OCI-LY1 (cell line): ENCODE results near the gene POLR1E.
A peak's percentile ranks its signal among the peaks of the same experiment; 100 is the strongest.
"Not testable (repeated sequence)": the region's sequence is repeated elsewhere in the genome, so short reads cannot be mapped to it uniquely, and the experiment has no call there.

Source experiments
- H2AFZ ChIP-seq: fragments of 200-600 bp; sonication (generic), shearing (Covaris generic); 2 replicates; pipeline ENCODE4 v1.6.0; 2014; ENCODE audit warnings: antibody characterized with exemption, mild to moderate bottlenecking, low read length
- H3F3A ChIP-seq: fragments of 200-600 bp; sonication (generic), shearing (Covaris generic); 2 replicates; pipeline ENCODE4 v1.6.0; 2014; ENCODE audit warnings: mild to moderate bottlenecking, antibody characterized with exemption, low read length, moderate library complexity; ENCODE audit not compliant: insufficient read depth
- H3K27ac ChIP-seq: fragments of 200-600 bp; sonication (generic); 2 replicates; pipeline ENCODE4 v1.5.1; 2014; ENCODE audit warnings: low read length, mixed run types, mild to moderate bottlenecking, low read depth; ENCODE audit not compliant: poor library complexity, severe bottlenecking
- H3K27me3 ChIP-seq: fragments of 200-600 bp; sonication (generic); 2 replicates; pipeline ENCODE4 v1.6.0; 2014; ENCODE audit warnings: antibody characterized with exemption, mild to moderate bottlenecking, low read length, moderate library complexity; ENCODE audit not compliant: insufficient read depth
- H3K36me3 ChIP-seq: fragments of 200-600 bp; sonication (generic); 2 replicates; pipeline ENCODE4 v1.6.1; 2014; ENCODE audit warnings: mild to moderate bottlenecking, antibody characterized with exemption, low read length, moderate library complexity, mixed read lengths; ENCODE audit not compliant: insufficient read depth
- H3K4me1 ChIP-seq: fragments of 200-600 bp; sonication (generic); 2 replicates; pipeline ENCODE4 v1.5.1; 2014; ENCODE audit warnings: mild to moderate bottlenecking, low read length, moderate library complexity; ENCODE audit not compliant: insufficient read depth, severe bottlenecking
- H3K4me2 ChIP-seq: fragments of 200-600 bp; sonication (generic), shearing (Covaris generic); 2 replicates; pipeline ENCODE4 v1.6.1; 2014; ENCODE audit warnings: low read length
- H3K4me3 ChIP-seq: fragments of 200-600 bp; sonication (generic); 2 replicates; pipeline ENCODE4 v1.5.1; 2014; ENCODE audit warnings: low read length, low read depth, mild to moderate bottlenecking, mixed read lengths; ENCODE audit not compliant: poor library complexity, severe bottlenecking
- H3K79me2 ChIP-seq: fragments of 200-600 bp; shearing (Covaris generic); 2 replicates; pipeline ENCODE4 v1.6.1; 2016; ENCODE audit warnings: mixed run types, low read length, mixed read lengths; ENCODE audit not compliant: insufficient read depth
- H3K9ac ChIP-seq: fragments of 200-600 bp; sonication (generic), shearing (Covaris generic); 2 replicates; pipeline ENCODE4 v1.6.1; 2014; ENCODE audit warnings: mild to moderate bottlenecking, low read length, mixed read lengths
- H3K9me2 ChIP-seq: fragments of 200-600 bp; sonication (generic), shearing (Covaris generic); 2 replicates; pipeline ENCODE4 v1.6.1; 2014; ENCODE audit warnings: low read depth, mild to moderate bottlenecking, low read length, mixed read lengths
- H3K9me3 ChIP-seq: fragments of 200-600 bp; shearing (Covaris generic); 2 replicates; pipeline ENCODE4 v1.6.1; 2014; ENCODE audit warnings: low read length, mixed read lengths
- H4K20me1 ChIP-seq: fragments of 200-600 bp; sonication (generic), shearing (Covaris generic); 2 replicates; pipeline ENCODE4 v1.6.0; 2016; ENCODE audit warnings: mild to moderate bottlenecking, low read length; ENCODE audit not compliant: insufficient read depth
- EZH2 ChIP-seq: fragments of 200-600 bp; sonication (generic), shearing (Covaris generic); IDR thresholded peaks from 2 replicates; pipeline ENCODE4 v1.8.0; 2017; ENCODE audit warnings: borderline replicate concordance, mixed run types, mild to moderate bottlenecking, antibody characterized with exemption, low read length, moderate library complexity, mixed read lengths
- TF ChIP-seq, protein P1 (sequence below): fragments of 200-600 bp; sonication (generic), shearing (Covaris generic); IDR thresholded peaks from 2 replicates; pipeline ENCODE4 v1.5.1; 2017; ENCODE audit warnings: mild to moderate bottlenecking, antibody characterized with exemption, low read length, moderate library complexity, mixed read lengths

POLR1E gene

DNA sequence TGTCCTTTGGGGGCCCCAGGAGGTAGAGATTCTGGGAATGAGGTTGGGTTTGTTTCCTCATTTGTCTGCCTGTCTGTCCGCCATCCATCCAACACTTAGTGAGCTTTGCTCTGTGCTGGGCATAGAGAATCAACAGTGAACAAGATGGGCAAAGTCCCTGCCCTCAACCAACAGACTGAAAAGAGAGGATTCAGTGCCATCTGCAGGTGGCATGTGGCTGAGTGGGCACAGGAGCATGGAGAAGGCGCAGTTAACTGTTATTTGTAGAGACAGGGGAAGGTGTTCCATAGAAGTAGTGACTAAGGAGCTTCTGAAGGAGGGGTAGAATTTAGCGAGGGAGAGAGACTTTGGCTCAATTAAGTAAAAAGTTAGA lies 23.1 kb downstream of the POLR1E start:
- no peaks in the 10 kb centered on the region for H3F3A ChIP-seq
- peaks cover 25% of the 10 kb centered on the region for H3K4me1 ChIP-seq
- no peaks in the 10 kb centered on the region for H3K9me2 ChIP-seq
- H3K36me3 ChIP-seq, result peaks cover 60% of the 10 kb centered on the region
- H3K27me3 ChIP-seq, result no peaks in the 10 kb centered on the region
- H3K4me3 ChIP-seq, result no peak overlapping the region
- no peak overlapping the region for H3K4me2 ChIP-seq
- H3K27ac ChIP-seq, result peak overlapping the region; percentile 29
- H3K9ac ChIP-seq, result no peak overlapping the region
- H4K20me1 ChIP-seq, result no peaks in the 10 kb centered on the region
- no peaks in the 10 kb centered on the region for H3K9me3 ChIP-seq
- TF ChIP-seq, protein P1, sequence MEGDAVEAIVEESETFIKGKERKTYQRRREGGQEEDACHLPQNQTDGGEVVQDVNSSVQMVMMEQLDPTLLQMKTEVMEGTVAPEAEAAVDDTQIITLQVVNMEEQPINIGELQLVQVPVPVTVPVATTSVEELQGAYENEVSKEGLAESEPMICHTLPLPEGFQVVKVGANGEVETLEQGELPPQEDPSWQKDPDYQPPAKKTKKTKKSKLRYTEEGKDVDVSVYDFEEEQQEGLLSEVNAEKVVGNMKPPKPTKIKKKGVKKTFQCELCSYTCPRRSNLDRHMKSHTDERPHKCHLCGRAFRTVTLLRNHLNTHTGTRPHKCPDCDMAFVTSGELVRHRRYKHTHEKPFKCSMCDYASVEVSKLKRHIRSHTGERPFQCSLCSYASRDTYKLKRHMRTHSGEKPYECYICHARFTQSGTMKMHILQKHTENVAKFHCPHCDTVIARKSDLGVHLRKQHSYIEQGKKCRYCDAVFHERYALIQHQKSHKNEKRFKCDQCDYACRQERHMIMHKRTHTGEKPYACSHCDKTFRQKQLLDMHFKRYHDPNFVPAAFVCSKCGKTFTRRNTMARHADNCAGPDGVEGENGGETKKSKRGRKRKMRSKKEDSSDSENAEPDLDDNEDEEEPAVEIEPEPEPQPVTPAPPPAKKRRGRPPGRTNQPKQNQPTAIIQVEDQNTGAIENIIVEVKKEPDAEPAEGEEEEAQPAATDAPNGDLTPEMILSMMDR, result no peak; the same call in 1 of the 2 replicates
- TF ChIP-seq EZH2, result no peak
- H2AFZ ChIP-seq, result no peak overlapping the region
- H3K79me2 ChIP-seq, result no peaks in the 10 kb centered on the region

- no peaks in the 10 kb centered on the region for H3K79me2 ChIP-seq
- peaks cover 25% of the 10 kb centered on the region for H3K4me1 ChIP-seq
- H3F3A ChIP-seq, result no peaks in the 10 kb centered on the region
- no peaks in the 10 kb centered on the region for H3K9me2 ChIP-seq
- peak overlapping the region; percentile 29 for H3K27ac ChIP-seq
- TF ChIP-seq, protein P1, result no peak
- no peak for TF ChIP-seq EZH2
- no peaks in the 10 kb centered on the region for H3K9me3 ChIP-seq
- no peak overlapping the region for H3K9ac ChIP-seq
- H3K27me3 ChIP-seq, result no peaks in the 10 kb centered on the region
- H3K4me2 ChIP-seq, result no peak overlapping the region
- H4K20me1 ChIP-seq, result no peaks in the 10 kb centered on the region
- H2AFZ ChIP-seq, result no peak overlapping the region
- peaks cover 59% of the 10 kb centered on the region for H3K36me3 ChIP-seq
- H3K4me3 ChIP-seq, result no peak overlapping the region
These were observed 23.8 kb downstream of the POLR1E start for GRCh38 chr9:37509536-37509935.

DNA sequence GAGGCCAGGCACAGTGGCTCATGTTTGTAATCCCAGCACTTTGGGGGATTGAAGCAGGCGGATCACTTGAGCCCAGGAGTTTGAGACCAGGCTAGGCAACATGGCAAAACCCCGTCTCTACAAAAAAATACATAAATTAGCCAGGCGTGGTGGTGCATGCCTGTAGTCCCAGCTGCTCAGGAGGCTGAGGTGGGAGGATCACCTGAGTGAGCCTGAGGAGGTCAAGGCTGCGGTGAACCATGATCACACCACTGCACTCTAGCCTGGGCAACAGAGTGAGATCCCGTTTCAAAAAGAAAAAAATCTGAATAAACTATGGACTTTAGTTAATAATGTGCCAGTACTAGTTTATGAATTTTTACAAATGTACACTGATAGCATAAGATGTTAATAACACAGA lies 24.3 kb downstream of the POLR1E start:
- not testable (repeated sequence) for H4K20me1 ChIP-seq, H3F3A ChIP-seq, H3K79me2 ChIP-seq, H3K4me3 ChIP-seq, H2AFZ ChIP-seq, H3K27ac ChIP-seq, H3K9me3 ChIP-seq, H3K9ac ChIP-seq, H3K4me2 ChIP-seq, H3K27me3 ChIP-seq, H3K9me2 ChIP-seq
- peaks cover 54% of the 10 kb centered on the region for H3K36me3 ChIP-seq
- peaks cover 28% of the 10 kb centered on the region for H3K4me1 ChIP-seq
